DMS79 treated with DMSO at 0.1 percent for 48 hours (cell line): ENCODE results near the gene CCR1.
"Not testable (repeated sequence)": the region's sequence is repeated elsewhere in the genome, so short reads cannot be mapped to it uniquely, and the experiment has no call there.

Experiments
- DNase-seq: peaks from one replicate; lab custom pipeline; 2025; lab: John Stamatoyannopoulos, UW

The CCR1 gene

GRCh38 chr3:46212101-46212500, 4.0 kb upstream of the CCR1 start:
- DNase-seq = no peak

DNA sequence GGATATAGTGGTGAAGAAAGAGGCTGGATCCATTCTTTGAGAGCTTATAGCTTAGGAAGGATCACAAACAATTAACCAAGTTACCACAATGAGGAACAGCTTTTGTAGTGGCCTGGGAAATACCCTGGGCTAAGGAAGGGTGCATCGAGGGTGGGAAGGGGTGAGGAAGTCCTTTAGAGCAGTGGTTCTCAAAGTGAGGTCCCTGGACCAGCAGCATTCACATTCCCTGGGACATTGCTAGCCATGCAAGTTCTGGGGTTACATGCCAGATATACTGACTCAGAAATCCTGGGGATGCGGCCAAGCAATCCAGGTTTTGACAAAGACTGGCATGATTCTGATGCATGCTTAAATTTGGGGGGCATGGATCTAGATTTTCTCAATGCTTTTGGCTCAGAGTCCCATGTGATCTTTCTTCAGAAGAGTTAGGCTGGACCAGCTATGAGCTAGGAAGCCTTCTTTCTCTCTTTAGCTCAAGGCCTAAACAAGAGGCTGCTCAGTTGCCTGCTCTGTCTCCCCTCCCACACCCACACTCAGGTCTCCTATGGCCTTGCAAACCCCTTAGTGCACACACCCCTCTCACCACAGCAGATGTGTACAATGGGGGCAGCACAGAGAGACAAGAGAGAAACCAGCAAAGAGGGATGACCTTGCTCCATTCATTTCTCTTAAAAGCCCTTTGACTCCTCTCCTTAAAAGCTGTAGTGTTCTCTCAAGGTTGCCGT, 1.8 kb upstream of the CCR1 start:
- no peak for DNase-seq

GRCh38 chr3:46209053-46209452, 940 bp upstream of the CCR1 start:
- no peak for DNase-seq

DNA sequence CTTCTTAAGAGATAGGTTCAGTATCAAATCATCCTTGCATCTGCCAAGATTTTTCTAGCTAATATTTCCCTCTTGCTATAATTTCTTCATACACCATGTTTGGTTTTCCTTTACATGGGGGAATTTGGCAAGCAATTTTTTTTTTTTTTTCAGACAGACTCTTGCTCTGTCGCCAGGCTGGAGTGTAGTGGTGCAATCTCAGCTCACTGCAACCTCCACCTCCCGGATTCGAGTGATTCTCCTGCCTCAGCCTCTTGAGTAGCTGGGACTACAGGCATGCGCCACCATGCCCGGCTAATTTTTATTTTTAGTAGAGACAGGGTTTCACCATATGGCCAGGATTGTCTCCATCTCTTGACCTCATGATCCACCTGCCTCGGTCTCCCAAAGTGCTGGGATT, 599 bp downstream of the CCR1 start:
- not testable (repeated sequence) for DNase-seq

DNA sequence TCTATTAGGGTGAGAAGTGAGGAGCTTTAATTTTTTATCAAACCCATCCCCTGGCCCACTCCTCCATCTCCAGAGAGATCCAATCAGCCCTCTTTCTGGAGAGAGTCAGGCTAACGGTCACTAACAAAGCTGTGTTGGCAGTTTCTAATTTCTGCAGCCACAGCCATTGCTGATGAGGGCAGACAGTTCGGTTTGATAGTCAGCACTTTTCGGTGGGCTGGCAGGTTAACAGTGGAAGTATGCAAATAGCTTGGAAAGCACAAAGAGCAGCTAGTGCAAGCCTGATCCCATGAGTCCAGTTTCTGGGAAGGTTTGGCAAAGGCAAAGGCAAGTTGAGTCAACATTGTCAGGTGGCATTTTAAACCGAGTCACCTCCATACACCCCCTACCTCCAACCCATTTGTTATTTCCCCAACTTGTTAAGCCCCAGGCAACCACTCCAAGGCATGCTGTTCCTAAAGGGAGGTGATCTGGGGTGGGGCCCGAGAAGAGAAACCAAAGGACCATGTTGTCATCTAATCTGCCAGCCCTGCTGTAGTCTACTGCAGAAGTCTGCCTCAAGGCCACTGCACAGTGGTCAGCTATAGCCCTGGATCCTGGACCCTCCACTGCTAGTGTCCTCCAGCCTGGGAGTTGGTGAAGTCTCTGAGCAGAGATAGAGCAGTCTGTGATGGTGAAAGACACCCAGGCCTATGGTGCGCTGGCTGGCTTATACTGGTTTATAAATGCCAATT, 1.7 kb downstream of the CCR1 start:
- DNase-seq = no peak

GRCh38 chr3:46205286-46205960, 2.7 kb downstream of the CCR1 start:
- DNase-seq = no peak

DNA sequence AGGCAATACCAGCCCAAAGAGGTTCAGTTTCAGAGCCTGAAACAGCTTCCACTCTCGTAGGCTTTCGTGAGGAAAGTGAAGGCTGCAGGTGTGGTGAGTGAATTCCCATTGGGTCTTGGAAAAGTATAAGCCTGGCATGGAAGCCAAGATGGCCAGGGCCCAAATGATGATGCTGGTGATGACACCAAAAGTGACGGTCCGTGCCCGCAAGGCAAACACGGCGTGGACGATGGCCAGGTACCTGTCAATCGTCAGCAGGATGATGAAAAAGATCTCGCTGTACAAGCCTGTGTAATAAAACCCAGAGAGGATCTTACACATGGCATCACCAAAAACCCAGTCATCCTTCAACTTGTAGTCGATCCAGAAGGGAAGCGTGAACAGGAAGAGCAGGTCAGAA, 4.4 kb downstream of the CCR1 start:
- no peak for DNase-seq

DNA sequence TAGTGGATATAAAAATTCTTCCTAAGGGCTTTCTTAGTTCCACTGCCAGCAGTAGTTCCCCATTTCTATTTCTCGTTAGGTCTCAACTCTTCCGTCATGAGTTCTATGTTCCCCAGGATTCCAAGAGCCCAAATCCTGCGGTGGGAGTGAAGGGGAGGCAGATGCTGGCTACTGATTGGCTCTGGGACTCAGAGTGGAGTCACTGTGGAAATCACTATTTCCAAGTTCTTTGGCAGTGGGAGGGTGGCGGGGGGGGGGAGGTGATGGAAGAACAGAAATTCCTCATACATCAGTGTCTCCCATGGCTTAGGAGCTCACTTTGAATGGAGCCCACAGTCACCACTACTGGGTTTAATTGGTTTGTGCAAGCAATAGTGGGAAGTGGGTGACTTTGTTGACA, 5.6 kb downstream of the CCR1 start:
- no peak for DNase-seq

GRCh38 chr3:46200790-46201189, 7.3 kb downstream of the CCR1 start:
- no peak for DNase-seq

GRCh38 chr3:46200211-46200610, 7.9 kb downstream of the CCR1 start:
- DNase-seq = no peak

GRCh38 chr3:46196261-46196957, 11.7 kb downstream of the CCR1 start:
- DNase-seq = no peak

DNA sequence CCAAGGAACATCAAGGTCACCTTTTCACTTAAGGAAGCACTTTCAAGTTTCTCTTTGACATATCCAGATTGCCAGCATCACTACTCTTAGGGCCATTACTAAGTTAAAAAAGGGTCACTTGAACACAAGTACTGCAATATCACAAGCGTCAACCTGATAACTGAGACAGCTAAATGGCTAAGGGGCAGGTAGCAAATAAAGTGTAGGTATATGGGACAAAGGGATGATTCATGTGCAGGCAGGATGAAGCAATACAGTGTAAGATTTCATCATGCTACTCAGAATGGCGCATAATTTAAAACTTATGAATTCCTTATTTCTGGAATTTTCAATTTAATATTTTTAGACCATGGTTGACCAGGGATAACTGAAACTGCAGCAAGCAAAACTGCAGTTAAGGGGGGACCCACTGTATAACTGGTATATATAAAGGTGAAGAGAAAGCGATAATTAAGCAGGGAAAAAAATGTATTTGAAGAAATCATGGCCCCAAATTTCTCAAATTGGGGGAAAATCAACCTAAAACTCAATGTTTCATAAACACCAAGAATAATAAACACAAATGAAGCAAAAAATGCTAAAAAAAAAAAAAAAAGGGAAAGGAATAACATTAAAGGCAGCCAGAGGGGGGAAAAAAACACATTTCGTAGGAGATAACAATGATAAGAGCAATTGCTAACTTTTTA, 13.1 kb downstream of the CCR1 start:
- no peak for DNase-seq

DNA sequence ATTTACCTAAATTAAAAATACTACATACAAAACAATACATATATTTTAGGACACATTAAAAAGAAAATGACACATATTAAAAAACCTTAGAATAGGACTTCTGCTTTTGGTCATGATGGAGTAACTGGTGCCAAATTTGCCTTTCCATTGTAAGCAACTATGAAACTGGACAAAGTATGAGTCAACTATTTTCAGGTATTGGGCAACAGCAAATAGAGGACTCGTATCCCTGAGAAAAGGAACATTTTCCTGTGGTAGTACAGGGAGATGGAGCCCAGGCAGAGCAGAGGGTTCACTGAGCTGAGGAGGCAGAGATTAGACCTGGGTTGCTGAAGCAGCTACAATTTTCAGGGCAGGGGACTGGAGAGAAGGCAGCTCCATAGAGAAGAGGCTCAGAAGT, 14.7 kb downstream of the CCR1 start:
- no peak for DNase-seq

DNA sequence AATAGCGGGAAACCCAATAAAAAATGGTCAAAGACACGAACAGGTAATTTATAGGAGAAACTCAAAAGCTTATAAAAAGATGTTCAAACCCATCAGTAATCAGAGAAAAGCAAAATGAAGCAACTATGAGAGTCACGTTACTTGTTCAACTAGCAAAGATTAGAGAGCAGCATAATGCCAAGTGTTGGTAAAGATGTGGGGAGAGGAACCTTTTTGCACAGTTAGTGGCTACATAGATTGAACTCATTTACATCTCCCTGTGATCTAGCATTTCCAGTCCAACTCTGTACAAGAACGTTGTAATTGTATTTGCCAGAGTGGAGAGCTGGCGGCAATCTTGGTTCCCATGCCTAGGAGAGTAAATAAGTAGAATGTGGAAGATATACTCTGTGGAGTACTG, 15.2 kb downstream of the CCR1 start:
- DNase-seq = no peak

DNA sequence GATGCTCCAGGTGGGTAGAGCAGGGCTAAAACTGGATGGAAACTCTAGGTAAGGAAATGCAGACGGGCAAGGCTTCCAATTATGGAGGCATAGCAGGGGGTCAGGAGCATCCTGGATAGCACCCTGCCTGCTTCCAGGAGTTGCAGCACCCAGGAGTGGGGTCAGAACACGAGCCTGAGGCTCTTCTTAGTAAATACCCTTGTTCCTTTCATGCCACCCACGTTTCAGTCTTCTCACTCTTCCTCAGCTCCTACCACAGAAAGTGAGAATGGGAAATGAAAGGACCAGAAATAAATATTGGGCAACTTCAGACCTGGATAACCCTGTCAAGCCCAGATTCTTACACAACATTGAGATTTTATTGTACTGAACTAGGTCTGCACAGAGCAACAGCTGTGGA, 16.4 kb downstream of the CCR1 start:
- DNase-seq = no peak

DNA sequence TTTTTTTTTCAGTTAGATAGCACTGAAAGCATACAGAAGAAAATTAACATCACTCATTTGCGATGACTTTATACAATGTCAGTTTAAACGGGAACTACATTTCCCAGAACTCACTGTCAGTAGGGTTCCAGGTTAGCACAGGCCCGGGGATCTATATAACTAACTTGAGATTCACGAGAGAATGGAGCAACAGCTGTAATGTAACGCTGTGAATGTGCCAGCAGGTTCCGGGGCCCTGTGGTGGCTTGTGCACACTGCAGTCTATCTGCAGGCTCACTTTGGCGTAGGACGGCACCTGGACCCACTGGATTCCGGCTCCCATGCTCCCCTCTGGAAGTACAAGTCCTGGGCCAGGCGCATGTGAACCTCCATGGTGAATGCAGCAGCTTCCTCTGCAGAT, 19.4 kb downstream of the CCR1 start:
- no peak for DNase-seq

DNA sequence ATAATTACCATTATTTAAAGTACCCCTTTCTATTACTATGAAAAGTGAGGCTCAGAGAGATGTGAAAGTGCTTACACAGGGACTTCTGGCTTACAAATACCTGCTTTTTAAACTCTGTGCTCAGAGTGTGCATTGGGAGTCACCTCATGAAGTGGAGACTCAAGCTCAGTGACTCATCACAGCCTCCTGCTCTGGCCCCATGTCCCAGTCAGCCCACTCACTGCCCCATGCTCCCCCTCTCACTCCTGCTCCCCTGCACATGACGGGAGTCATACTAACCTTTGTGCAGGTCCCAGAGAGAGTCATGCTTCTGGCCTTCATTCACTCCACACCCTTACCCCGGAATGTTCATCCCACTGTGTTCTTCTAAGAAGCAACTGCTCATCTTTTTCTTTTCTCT, 20.2 kb downstream of the CCR1 start:
- no peak for DNase-seq

DNA sequence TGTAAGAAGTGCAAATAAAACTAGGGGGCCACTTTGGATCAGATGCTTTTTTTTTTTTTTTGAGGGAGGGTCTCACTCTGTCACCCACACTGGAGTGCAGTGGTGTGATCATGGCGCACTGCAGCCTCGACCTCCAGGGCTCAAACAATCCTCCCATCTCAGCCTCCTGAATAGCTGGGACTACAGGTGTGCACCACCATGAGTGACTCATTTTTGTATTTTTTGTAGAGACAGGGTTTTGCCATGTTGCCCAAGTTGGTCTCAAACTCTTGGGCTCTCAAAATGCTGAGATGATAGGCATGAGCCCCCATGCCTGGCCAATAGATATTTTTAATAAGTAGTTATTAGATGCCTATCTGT, 20.8 kb downstream of the CCR1 start:
- no peak for DNase-seq

GRCh38 chr3:46186471-46187340, 21.4 kb downstream of the CCR1 start:
- no peak for DNase-seq

DNA sequence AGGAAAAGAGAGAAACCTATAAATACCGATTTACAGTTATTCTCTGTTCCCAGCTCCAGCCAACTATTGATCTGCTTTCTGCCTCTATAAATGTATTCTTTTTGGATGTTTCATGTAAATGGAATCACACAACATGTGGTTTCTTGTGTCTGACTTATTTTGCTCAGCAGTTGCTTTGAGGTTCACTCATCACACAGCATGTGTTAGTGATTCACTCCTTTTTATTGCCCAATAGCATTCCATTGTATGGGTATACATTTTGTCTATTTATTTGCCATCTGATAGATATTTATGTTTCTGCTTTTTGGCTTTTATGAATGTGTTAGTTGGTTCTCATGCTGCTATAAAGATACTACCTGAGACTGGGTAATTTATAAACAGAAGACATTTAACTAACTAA, 23.6 kb downstream of the CCR1 start:
- DNase-seq = no peak

DNA sequence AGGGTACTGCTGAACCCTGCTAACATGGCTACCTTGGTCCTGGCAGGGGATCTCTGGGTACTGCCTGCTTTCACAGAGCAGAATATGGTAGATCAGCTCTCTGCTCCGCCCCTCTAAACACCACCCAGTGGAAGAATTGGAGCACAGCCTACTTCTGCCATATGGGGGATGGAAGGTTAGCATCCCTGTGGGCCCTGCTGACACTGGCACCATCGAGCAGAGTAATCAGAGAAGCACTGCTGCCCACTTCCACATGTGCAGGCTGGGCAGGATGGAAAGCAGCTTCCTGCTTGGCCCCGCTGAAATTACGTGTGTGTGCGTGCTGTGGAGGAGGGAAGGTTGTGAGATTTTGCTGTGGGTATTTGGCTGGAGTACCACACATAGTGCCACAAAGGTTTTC, 24.8 kb downstream of the CCR1 start:
- no peak for DNase-seq
